ENCODE data around the gene SLIT1.
"Not testable (repeated sequence)": the region's sequence is repeated elsewhere in the genome, so short reads cannot be mapped to it uniquely, and the experiment has no call there.

SLIT1 gene

DNA sequence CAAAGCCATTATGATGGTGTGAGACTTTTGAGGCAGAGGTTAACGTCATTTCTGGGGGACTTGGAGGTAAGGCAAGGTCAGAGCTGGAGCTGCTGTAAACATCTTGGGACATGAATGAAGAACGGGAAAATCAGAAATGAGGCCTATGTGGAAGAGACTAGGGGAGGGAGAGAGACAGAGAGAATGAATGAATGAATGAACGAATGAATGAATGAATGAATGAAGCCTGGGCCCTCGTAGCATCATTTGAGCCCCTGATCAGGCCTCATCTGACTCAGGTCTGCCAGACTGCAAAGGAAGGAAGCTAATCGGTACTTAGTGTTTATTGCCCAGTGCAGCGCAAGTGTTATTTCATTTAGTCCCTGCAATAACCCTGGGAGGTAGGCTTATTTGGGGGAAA, 79.6 kb downstream of the SLIT1 start:
- DNase-seq = no peak

DNA sequence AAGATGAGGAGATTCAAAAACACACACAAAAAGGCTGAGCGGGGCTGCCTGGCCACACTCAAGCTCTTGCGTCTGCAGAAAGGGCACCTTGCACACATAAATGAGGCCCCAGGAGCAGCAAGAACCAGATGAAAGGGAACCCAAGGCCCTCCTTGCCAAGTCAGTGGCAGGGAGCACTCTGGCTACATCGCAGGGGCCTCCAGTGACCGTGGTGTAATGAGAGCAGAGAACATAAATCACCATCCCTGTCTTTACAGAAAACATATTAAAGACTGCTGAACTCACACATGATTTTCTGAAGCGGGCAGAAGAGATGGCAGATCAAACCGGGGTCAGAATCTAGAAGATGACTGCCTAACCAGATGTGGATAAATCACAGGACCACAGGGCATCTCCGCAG, 80.5 kb downstream of the SLIT1 start:
- no peak for DNase-seq

GRCh38 chr10:97103316-97104080, 82.3 kb downstream of the SLIT1 start:
- no peak for DNase-seq

GRCh38 chr10:97102441-97102840, 83.3 kb downstream of the SLIT1 start:
- DNase-seq = no peak

DNA sequence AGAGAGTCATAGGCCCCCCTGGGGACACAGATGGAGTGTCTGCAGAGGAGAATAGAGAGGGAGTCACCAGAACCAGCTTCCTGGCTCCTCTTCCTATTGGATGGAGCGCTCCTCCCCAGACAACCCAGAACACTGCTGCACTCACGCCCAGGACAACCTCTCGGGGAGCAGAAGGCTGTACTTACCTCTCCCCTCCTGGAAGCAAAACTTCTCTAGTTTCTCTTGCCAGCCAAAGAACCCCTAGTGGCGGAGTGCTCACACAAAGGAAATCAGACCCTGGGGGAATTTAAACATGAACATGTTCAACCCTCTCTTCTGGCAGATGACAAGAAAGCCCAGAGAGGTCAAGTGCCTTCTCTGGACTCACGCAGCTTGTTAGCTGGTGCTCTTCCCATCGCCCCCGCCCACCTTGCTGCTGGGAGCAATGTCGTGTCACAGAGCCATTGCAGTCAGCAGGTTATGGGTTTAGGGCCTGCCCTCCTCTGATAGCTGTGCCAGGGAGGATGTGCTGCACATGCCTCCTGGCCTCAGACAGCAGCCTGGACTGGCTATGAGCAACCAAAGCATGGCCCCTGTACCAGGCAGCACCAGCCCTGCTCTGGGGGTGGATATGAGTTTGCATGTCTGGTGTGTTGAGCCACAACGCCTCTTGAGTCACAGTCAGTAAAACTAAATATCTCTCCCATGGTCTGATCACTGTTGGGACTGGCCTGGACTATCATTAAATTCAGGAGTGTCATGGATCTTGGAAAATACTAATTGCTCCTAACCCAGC, 84.4 kb downstream of the SLIT1 start:
- no peak for DNase-seq

DNA sequence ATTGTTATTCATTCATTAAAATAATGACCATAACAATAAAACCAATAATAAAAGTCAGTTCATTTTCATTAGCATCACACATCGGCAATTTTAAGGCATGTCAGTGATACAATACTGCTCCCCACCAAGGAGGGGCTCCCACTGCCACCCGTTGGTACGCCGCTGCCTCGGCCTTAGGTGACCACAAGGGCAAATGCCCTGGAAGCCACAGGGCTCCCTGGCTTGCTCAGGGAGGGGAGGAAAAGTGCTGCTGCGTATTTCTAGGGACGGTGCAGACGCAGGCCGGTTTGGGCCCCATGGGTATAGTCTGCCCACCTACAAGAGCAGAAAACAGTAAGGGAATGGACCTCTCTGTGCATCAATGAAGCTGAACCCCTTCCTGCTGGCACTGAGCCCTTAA, 85.1 kb downstream of the SLIT1 start:
- DNase-seq = no peak

GRCh38 chr10:97099868-97100267, 85.9 kb downstream of the SLIT1 start:
- DNase-seq = no peak

GRCh38 chr10:97099089-97099488, 86.7 kb downstream of the SLIT1 start:
- DNase-seq = no peak

- no peak for DNase-seq
Observed at GRCh38 chr10:97097084-97097433, 88.7 kb downstream of the SLIT1 start.

DNA sequence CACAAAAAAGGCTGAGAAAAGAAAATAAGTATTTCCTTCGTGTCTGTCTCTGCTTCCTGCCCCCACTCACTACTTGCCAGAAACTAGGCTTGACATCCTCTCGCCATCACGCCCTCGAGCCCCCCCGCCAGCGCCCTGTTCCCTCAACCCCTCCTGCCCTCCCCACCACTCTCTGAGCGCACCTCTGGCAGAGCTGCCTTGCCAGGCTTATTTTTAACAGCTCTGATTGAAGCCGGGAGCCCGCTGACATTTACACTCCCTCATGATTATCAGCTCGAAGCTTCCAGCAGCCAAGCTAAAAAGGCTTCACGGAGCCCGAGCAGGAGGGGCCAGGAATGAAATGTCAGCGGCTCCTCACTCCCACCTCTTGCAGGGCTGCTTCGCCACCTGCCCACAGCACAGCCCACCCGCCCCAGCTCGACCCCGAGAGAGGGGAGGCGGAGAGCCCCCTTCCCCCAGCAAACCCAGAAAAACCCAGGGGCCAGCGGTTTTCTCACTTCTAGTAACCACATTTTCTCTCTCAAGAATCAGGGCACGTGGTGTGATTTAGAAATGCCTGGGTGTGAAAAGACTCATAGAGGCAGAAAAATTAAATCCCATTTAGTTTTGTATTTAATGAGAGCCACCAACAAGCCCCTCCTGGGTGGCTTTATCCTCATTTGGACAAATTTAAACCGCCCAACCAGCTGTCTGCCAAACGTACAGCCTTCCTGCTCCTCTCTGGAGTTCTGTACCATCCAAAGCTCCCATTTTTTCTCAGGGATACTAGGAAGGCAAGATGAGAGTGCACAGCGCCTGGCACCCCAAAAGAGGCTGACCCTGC, 89.3 kb downstream of the SLIT1 start:
- DNase-seq = no peak

GRCh38 chr10:97095701-97096260, 90.0 kb downstream of the SLIT1 start:
- no peak for DNase-seq

GRCh38 chr10:97090644-97091043, 95.1 kb downstream of the SLIT1 start:
- no peak for DNase-seq

DNA sequence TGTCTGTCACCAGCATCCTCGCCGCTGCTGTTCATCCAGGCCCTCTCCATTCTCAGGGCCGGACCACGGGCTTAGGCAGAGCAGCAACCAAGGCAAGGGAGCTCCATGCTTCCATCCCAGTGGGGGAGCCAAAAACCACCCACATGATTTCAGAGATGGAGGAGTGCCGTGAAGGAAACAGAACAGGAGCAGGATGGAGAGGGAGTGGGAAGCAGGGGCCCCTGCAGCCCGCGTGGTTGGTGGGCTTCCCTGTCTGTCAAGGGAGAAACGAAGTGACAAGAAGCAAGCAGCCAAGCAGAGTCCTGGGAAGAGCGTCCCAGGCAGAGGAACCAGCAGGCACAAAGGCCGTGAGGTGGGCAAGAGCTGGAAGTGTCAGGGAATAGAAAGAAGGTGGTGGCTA, 95.7 kb downstream of the SLIT1 start:
- DNase-seq = no peak

GRCh38 chr10:97089209-97089870, 96.4 kb downstream of the SLIT1 start:
- DNase-seq = no peak

DNA sequence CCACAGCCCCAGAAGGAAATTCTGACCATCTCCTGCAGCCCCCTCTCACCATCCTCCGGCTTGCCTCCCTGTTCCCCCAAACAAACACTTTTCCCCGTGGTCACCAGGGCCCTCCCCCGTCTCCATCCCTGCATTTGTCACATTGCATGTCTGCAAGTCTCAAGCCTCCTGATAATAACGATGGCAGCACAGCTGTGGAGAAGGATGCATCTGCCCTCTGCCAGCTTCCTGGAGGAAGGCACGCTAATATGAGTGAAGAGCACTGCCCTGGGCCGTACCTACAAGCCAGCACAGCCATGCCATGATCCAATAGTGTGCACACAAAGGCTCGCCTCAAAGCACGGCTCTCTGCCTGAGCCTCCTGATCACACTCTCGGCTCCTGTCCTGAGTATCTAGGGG, 98.5 kb downstream of the SLIT1 start:
- DNase-seq = no peak

GRCh38 chr10:97086530-97086929, 99.2 kb downstream of the SLIT1 start:
- no peak for DNase-seq

DNA sequence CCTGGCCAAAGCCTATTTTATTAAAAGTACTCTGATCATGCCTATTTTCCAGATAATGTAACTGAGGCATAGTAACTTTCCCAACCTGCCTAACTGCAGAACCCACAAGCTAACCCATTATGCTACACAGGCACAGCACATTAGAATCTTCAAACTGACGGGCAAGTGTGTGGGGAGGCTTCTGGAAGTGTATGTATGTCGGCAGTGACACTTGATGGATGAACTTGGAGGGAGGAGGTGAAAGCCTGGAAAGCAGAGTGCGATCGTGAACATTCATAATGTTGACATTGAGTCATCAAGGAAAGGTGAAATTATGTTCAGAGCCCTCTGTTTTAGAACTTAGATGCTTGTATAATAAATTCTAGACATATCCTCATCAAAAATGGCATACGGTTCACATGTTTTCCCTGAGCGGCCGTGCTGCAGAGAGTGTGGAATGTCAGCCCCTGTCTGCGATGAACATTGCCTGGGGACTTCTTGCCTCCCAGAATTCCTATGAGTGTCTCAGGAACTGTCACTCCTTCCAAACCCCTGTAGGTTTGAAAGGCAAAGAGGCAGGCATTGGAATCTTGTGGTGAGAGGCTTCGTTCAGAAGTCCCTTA, 102.4 kb downstream of the SLIT1 start:
- no peak for DNase-seq

- DNase-seq = not testable (repeated sequence)
Observed at GRCh38 chr10:97082575-97082974, 103.2 kb downstream of the SLIT1 start.

DNA sequence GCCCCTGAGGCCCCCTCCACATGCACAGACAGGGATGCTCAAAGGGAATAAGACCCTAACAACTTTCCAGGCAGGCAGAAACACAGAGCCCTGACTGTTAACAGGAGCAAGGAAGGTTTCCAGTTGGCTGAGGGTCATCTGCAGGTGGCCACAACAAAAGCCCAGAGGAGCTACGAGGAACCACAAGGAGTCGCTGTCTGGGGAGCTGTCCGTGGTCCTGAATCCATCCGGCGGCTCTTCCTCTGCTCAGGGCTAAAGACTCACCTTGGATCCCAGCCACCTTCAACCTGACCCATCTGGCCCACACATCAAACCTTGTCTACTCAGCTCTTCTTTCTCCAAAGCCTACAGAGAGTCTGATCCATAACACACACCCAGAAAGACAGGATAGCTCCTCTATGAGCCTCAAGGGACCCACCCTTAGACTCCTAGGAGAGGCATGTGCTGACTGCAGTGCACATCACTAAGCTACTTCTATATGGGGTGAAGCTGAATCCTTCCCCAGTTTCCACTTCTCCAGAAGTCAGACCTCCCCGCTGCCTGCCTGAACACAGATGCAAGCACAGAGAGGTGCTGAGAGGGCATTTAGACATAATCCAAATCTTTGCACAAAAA, 104.0 kb downstream of the SLIT1 start:
- peak; percentile 21 for DNase-seq

DNA sequence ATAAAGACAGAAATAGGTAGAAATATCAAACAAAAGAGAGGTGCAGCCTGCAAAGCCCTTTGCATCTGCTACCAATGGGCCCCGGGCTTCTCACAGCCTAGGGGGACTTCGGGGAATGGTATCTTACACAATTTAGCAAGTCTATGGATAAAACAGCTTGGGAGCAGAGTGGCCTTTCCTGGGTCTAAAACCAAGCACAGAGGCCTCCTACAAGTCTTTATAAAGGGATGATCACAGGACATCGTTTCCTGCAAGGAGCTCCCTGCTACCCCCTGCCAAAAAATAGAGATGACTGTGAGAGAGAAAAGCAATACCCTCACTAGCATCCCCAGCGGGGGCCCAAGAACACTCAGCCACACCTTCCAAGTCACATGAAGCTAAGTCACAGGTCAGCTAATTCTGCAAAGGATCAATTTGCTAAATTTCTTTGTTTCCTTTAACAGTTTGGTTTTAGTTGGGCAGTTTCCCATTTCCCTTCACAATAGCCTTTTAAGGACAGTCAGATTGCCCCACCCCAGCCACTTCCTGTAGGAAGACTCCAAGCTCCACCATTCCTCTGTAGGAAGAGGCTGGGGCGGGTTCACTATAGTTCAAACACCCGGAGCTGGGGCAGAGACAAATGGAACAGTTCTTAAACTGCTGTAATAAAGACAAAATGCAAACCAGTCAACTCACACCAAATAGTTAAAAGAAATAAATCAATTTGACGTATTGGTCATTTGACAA, 105.5 kb downstream of the SLIT1 start:
- no peak for DNase-seq

DNA sequence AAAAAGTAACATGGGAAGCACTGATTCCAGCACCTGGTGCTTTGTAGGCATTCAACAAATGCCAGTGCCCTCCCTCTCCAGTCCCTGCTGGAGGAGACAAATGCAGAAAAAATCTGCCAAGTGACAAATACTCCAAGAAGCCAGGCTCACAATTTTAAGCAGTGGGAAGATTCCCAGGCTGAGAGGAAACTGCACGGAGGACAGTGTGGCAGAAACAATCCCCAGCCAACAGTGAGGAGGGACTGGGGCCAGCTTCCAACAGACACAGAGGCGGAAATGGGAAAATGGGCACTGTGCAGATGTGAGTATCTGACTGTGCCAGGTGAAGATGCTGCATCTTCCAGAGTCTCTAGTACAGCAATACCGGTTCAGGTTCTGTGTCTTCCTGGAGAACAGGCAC, 106.3 kb downstream of the SLIT1 start:
- no peak for DNase-seq
